ENCODE results near the gene SLC25A18.

SLC25A18 gene

GRCh38 chr22:17587629-17588028 lies 24.3 kb downstream of the SLC25A18 start:
- Histone ChIP-seq H3K27me3 (replicated peaks; ENCODE audit: control insufficient read depth, insufficient read depth, low read length) (no peaks in the 10 kb centered on the region), H3K36me3 (ENCODE audit: control insufficient read depth, insufficient read depth, low read length) (peaks cover 16% of the 10 kb centered on the region), H3K4me3 (replicated peaks; ENCODE audit: low read depth, low read length) (no peak overlapping the region)
- no peak for DNase-seq (ENCODE audit: extremely low read depth, insufficient read length)
- TF ChIP-seq CTCF (IDR thresholded peaks at IDR 0.05; ENCODE audit: insufficient read depth, low read length, poor library complexity, severe bottlenecking) = no peak

- no peak for DNase-seq (ENCODE audit: extremely low read depth, insufficient read length)
- TF ChIP-seq CTCF (IDR thresholded peaks at IDR 0.05; ENCODE audit: insufficient read depth, low read length, poor library complexity, severe bottlenecking) = no peak
- H3K36me3 ChIP-seq (ENCODE audit: control insufficient read depth, insufficient read depth, low read length) = peaks cover 20% of the 10 kb centered on the region
- no peak overlapping the region for H3K4me3 ChIP-seq (replicated peaks; ENCODE audit: low read depth, low read length)
- H3K27me3 ChIP-seq (replicated peaks; ENCODE audit: control insufficient read depth, insufficient read depth, low read length) = no peaks in the 10 kb centered on the region
Observed at GRCh38 chr22:17588606-17589005, 25.3 kb downstream of the SLC25A18 start.

DNA sequence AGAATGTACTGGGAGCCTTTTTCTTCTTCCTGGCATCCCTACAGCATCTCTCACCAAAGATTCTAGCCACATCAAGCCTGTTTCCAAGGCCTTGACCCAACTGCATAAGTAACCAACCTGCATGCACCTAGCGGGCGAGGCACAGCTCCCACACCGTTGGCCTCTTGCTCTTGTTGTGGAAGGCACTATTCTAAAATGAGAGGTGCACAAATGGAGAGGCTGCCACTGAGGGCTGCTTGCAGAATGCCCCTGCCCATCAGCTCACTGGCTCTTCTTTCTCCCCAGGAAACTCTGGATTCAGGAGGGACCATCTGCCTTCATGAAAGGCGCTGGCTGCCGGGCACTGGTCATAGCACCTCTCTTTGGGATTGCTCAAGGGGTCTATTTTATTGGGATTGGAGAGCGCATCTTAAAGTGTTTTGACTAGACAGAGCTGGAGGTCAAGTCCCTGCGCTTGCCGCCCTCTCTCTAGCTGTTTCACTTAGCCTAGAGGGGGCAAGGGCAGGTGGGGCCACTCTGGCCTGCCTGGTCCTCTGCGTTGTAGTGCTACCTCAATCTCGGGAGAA lies 26.6 kb downstream of the SLC25A18 start:
- no peak for DNase-seq (ENCODE audit: extremely low read depth, insufficient read length)
- no peaks in the 10 kb centered on the region for H3K27me3 ChIP-seq (replicated peaks; ENCODE audit: control insufficient read depth, insufficient read depth, low read length)
- TF ChIP-seq CTCF (IDR thresholded peaks at IDR 0.05; ENCODE audit: insufficient read depth, low read length, poor library complexity, severe bottlenecking) = no peak
- no peak overlapping the region for H3K4me3 ChIP-seq (replicated peaks; ENCODE audit: low read depth, low read length)
- peaks cover 20% of the 10 kb centered on the region for H3K36me3 ChIP-seq (ENCODE audit: control insufficient read depth, insufficient read depth, low read length)

DNA sequence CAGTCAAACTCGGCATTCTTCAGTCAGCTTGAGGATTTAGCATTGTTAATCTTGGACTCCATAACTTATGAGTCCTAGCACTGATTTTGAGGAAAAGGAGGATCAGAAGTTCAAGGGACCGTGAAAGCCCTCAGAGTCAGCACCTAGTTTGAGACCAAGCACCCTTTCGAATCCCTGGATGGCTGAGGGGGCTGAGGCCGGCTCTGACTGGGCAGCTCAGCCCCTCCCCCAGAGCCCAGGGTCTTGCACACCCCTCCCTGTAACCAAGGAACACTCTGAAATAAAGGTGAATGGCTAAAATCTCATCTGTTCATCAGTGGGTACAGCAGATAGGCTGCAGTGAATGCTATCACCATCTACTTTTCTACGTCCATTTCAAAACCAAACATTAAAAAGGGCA lies 27.3 kb downstream of the SLC25A18 start:
- H3K4me3 ChIP-seq (replicated peaks; ENCODE audit: low read depth, low read length) = no peak overlapping the region
- no peak for TF ChIP-seq CTCF (IDR thresholded peaks at IDR 0.05; ENCODE audit: insufficient read depth, low read length, poor library complexity, severe bottlenecking)
- H3K27me3 ChIP-seq (replicated peaks; ENCODE audit: control insufficient read depth, insufficient read depth, low read length) = no peaks in the 10 kb centered on the region
- no peak for DNase-seq (ENCODE audit: extremely low read depth, insufficient read length)
- H3K36me3 ChIP-seq (ENCODE audit: control insufficient read depth, insufficient read depth, low read length) = peaks cover 20% of the 10 kb centered on the region

DNA sequence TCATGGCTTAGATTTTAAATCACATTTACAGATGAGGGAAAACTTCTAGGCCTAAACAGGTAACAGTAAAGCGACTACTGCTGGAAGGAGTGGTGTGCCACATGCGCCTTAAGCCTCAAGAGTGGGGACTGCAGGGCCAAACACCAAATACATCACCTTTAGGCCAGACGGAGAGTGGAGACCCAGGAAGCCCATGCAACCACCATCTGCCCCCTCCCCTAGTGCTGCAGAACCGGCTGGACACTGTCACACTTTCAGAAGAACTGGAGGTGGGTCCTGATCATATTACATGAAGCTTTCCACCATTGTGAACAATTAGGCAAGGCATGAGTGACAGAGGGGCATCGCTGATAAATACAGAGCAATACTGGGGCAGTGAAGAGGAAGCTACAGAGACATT lies 28.9 kb downstream of the SLC25A18 start:
- H3K27me3 ChIP-seq (replicated peaks; ENCODE audit: control insufficient read depth, insufficient read depth, low read length) = no peaks in the 10 kb centered on the region
- no peak for DNase-seq (ENCODE audit: extremely low read depth, insufficient read length)
- H3K4me3 ChIP-seq (replicated peaks; ENCODE audit: low read depth, low read length) = no peak overlapping the region
- TF ChIP-seq CTCF (IDR thresholded peaks at IDR 0.05; ENCODE audit: insufficient read depth, low read length, poor library complexity, severe bottlenecking) = no peak
- peaks cover 24% of the 10 kb centered on the region for H3K36me3 ChIP-seq (ENCODE audit: control insufficient read depth, insufficient read depth, low read length)

GRCh38 chr22:17596226-17596625 lies 32.9 kb downstream of the SLC25A18 start:
- peaks cover 17% of the 10 kb centered on the region for H3K36me3 ChIP-seq (ENCODE audit: control insufficient read depth, insufficient read depth, low read length)
- no peak overlapping the region for H3K4me3 ChIP-seq (replicated peaks; ENCODE audit: low read depth, low read length)
- no peak for DNase-seq (ENCODE audit: extremely low read depth, insufficient read length)
- TF ChIP-seq CTCF (IDR thresholded peaks at IDR 0.05; ENCODE audit: insufficient read depth, low read length, poor library complexity, severe bottlenecking) = no peak
- no peaks in the 10 kb centered on the region for H3K27me3 ChIP-seq (replicated peaks; ENCODE audit: control insufficient read depth, insufficient read depth, low read length)

All from GM06990 (cell line).